D721Med (cell line): ENCODE data around the gene ZNF501.
A peak's percentile ranks its signal among the peaks of the same experiment; 100 is the strongest.

Experiments
- DNase-seq: peaks from one replicate; pipeline ENCODE4 v3.0.0; 2011; ENCODE audit warnings: low spot score; ENCODE audit not compliant: insufficient read length
- FAIRE-seq: peaks from 2 replicates; lab custom pipeline; 2011; peaks lifted over from hg19 to GRCh38; lab: Jason Lieb, UNC
- CTCF ChIP-seq: IDR thresholded peaks from 2 replicates; pipeline ENCODE4 v1.5.1; 2012; ENCODE audit warnings: mild to moderate bottlenecking, control low read depth; ENCODE audit not compliant: insufficient read depth; ENCODE audit errors: missing control alignments

The ZNF501 gene

GRCh38 chr3:44762690-44763089 is 33.3 kb downstream of the ZNF501 start:
- TF ChIP-seq CTCF, result no peak
- FAIRE-seq (no peak), DNase-seq (no peak)

DNA sequence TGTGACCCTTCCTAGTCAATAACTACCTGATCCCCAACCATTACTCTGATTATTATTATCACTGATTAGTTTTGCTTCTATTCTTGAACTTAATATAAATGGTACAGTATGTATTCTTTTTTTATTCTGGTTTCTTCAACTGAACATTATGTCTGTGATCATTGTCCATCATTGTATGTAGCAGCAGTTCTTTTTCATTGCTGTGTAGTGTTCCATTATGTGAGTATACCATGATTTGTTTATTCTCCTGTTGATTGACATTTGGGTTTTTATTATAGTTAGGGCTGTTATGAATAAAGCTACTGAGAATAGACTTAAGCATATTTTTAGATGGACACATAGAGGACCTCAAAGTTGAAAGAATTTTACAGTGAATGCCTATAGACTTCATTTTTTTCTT is 34.8 kb downstream of the ZNF501 start:
- no peak for FAIRE-seq
- DNase-seq, result no peak
- no peak for TF ChIP-seq CTCF

GRCh38 chr3:44771424-44772098 is 42.1 kb downstream of the ZNF501 start:
- DNase-seq (no peak), FAIRE-seq (no peak)
- TF ChIP-seq CTCF, result no peak

DNA sequence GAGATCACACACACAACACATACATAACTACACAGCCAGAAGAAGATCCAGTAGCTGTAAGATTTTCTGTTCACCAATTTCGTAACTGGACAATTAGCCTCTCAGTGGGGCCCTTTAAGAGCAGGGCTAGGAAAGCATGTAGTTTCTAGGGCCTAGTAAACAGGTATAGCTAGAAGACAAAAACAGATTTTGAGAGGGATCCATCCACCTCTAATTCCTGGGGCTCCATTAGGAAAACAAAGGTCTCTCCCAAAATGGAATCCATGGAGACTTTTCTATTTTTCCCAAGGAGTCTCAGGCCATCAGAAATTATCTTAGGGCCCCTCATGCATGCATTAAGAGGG is 42.6 kb downstream of the ZNF501 start:
- DNase-seq, result no peak
- TF ChIP-seq CTCF, result no peak

DNA sequence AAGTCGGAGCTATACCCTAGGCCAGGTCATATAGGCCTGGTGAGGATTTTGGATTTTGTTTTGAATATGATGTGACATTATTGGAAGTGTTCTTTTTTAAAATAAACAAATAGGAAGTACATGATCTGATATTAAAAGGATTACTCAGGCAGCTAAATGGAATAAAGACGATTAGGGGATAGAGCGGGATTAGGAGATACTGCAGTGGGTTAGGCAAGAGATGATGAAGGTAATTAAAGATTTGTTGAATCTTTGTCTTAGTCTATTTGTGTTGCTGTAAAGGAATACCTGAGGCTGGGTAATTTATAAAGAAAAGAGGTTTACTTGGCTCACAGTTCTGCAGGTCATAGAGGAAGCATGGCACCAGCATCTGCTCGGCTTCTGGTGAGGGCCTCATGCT is 53.5 kb downstream of the ZNF501 start:
- no peak for TF ChIP-seq CTCF
- FAIRE-seq (peak; percentile 78), DNase-seq (peak; percentile 73)

More for the DNA sequence above, 42.6 kb downstream of the ZNF501 start:
- no peak for FAIRE-seq
